Epithelial cell of proximal tubule (primary cell): ENCODE results near the gene PLXNA2. TPM values are rescaled to one million over a fixed set of nuclear protein-coding genes. Genes with fewer than 3 reads are reported as not detected.

Experiments used
- DNase-seq: peaks from one replicate; pipeline ENCODE4 v3.0.0-alpha.2; 2011; ENCODE audit warnings: low read depth
- H3K4me3 ChIP-seq: 2 replicates; pipeline ENCODE4 v1.5.1; 2011; ENCODE audit warnings: low read depth, mild to moderate bottlenecking, low read length
- total RNA-seq: library from RNA; depleted of rRNA; stranded (reverse); fragments of >200 nt; gene quantifications from 2 replicates; pipeline ENCODE4 v1.2.3, GENCODE V29; 2015
- TF ChIP-seq, protein P1 (sequence below): conservative IDR thresholded peaks from 2 replicates; pipeline ENCODE4 v1.5.1; 2012; ENCODE audit warnings: low read depth, mild to moderate bottlenecking, low read length

The PLXNA2 gene
- total RNA-seq, 1 donor from 2014 or later: 5.7 TPM

DNA sequence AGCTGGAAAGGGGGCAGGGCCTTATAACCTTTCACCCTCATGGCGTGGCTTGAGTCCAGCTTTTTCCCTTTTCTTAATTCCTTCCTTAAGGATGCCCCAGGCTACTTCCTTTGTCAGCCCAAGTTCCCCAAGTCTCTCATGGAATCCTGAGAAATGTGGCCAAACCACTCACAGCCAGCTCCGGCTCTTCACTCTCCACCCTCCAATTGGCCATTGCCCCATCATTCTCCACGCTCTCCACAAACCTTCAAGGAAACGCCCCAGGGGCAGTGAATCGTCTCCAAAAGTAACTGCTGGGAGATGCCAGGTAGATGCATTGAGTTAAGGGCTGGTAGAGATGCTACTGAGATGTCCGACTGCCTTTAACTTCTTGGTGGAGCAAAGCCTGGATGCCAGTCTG, 219.8 kb downstream of the PLXNA2 start:
- TF ChIP-seq, protein P1, sequence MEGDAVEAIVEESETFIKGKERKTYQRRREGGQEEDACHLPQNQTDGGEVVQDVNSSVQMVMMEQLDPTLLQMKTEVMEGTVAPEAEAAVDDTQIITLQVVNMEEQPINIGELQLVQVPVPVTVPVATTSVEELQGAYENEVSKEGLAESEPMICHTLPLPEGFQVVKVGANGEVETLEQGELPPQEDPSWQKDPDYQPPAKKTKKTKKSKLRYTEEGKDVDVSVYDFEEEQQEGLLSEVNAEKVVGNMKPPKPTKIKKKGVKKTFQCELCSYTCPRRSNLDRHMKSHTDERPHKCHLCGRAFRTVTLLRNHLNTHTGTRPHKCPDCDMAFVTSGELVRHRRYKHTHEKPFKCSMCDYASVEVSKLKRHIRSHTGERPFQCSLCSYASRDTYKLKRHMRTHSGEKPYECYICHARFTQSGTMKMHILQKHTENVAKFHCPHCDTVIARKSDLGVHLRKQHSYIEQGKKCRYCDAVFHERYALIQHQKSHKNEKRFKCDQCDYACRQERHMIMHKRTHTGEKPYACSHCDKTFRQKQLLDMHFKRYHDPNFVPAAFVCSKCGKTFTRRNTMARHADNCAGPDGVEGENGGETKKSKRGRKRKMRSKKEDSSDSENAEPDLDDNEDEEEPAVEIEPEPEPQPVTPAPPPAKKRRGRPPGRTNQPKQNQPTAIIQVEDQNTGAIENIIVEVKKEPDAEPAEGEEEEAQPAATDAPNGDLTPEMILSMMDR: no peak
- no peak for DNase-seq
- no peak overlapping the region for H3K4me3 ChIP-seq

DNA sequence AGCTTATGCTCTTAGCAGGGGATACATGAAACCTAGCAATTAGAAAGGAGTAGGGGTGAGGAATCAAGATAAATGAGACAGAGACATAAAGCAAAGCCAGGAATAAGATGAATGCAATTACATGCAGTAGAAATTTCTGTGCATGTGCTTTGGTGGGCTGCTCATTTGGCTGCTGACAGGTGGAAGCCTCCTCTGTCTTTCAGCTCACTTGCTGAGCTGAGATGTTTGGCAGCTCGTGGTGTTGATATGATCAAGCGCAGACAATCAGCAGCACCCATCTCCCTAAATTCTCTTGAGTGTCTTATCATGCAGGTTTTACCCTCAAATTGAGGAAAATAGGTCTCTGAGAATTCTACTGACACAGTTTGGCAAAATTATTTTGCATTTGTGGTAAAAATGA, 224.9 kb downstream of the PLXNA2 start:
- TF ChIP-seq, protein P1: no peak
- no peak for DNase-seq
- no peak overlapping the region for H3K4me3 ChIP-seq

DNA sequence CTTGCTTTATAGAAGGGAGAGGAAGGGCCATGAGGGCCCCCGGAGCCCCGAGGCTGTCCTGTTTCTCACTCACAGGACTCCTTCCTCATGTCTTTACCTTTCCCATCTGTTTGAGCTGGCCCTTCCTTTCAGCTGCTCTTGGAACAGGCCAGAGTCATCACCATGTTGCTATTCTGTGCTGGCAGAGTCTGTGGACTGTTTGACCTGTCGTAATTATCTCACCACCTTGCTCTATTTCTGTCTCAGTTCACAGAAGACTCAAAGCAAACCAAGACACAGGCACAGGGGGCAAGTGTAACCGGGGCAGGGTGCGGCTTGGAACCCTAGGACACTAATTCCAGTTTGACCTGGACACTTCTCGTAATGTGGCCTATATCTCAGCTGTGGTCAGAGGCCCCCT, 228.9 kb downstream of the PLXNA2 start:
- TF ChIP-seq, protein P1: no peak
- H3K4me3 ChIP-seq: no peak overlapping the region
- no peak for DNase-seq

DNA sequence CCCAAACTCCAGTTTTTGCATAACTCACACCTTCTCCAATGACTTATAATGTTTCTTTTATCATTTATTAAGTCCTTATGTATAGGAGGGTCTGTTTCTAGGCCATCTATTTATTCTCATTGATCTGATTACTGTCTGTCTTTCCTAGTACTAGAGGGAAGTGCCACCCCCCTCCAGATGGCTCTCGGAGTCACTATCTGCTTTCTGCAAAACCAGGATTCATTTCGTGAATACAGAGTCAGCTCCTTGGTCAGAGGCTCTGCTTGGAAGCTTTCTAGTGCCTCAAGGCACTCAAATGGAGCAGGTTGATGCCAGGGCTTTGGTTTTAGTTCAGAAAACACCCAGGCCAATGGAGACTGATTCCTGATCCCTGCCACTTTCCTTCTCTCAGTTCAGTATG, 231.0 kb downstream of the PLXNA2 start:
- no peak for DNase-seq

DNA sequence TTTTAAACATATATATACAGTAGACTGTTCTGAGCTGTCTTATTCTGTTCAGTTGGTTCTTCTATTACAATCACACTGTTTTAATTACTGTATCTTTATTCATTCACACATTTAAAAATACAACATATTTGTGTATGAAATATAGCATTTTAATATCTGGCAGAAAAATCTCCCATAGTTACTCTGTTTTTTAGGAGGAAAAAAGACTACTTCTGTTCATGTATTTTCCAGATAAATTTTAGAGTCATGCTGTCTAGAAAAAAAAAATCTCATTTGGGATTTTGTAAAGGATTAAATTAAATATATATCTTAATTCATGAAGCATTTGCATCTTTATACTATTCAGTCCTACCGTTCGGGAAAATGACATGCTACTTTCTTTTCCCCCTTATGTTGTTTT, 231.5 kb downstream of the PLXNA2 start:
- TF ChIP-seq, protein P1: no peak
- H3K4me3 ChIP-seq: no peak overlapping the region
- no peak for DNase-seq

More for the DNA sequence above, 231.0 kb downstream of the PLXNA2 start:
- H3K4me3 ChIP-seq: no peak overlapping the region
- TF ChIP-seq, protein P1: no peak

DNA sequence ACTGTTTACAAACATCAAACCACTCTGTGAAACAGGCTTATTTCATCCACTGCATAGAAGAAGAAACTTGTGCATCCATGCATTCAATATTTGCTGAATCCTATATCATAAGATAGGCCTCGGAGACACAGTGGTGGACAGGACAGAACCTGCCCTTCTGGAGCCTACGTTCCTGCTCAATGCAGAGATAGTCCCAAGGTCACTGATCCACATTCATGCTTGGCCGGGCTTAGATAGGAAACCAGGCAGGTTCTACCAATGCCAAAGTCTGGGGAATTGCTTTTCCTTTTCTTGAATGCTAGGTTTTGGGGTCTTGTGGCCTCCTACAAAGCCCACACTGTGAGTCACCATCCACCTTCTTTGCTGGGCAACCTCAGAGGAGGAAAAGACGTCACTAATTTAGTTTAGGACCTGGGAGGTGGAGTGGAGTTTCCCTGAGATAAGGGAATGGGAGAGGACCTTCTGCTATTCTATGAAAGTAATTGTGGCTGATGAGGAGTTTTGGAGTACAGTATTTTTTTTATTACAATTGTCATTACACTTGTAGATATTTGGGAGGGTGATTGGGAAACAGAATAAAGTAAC, 233.6 kb downstream of the PLXNA2 start:
- no peak overlapping the region for H3K4me3 ChIP-seq
- TF ChIP-seq, protein P1: no peak
- DNase-seq: no peak

DNA sequence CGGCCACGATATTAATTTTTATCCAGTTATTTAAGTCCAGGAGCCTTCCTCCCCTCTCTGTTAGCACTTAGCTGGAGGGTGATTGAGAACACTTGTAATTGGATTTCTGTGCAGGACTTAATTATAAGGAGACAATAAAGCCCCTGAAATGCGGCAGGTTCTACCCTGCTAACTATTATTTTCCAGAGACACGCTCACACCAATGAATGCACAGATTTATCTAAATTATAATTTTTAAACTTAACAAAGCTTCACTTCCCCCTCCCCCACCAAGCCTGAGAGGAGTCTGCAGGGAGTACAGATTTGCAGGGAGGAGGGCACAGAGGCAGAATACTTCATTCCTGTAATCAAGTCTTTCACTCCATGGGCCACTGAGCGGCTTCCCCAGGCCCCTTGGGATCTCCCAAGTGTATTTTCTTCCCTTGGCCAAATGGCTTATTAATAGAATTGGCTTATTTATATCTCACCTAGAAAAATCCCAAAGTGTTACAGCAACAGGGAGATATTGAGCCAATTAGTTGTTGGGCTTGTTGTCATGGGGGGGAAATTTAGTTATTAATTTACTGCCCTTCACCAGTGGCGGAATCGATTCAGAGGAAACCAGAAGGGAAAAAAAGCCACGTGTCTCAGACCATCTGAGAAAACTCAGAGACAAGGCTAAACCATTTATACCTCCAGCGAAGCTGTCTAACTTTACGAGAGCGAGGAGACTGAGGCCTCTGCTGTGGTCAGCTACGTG, 234.3 kb downstream of the PLXNA2 start:
- DNase-seq: no peak
- TF ChIP-seq, protein P1: no peak

More for the DNA sequence above, 234.3 kb downstream of the PLXNA2 start:
- no peak overlapping the region for H3K4me3 ChIP-seq
